IPS-20b (cell line): Measurements from ENCODE around the gene NMNAT3.

Experiments used
- H3K27ac ChIP-seq: one replicate; pipeline ENCODE4 v1.5.1; 2013; ENCODE audit warnings: low read length
- H3K27me3 ChIP-seq: 2 replicates; pipeline ENCODE4 v1.6.1; 2013; ENCODE audit warnings: mild to moderate bottlenecking, low read length, inconsistent platforms; ENCODE audit not compliant: insufficient read depth
- H3K36me3 ChIP-seq: 2 replicates; pipeline ENCODE4 v1.6.1; 2013; ENCODE audit warnings: low read depth, mild to moderate bottlenecking, inconsistent platforms, low read length, moderate library complexity; ENCODE audit not compliant: insufficient read depth
- H3K4me1 ChIP-seq: 2 replicates; pipeline ENCODE4 v1.6.1; 2013; ENCODE audit warnings: mild to moderate bottlenecking, control low read depth, inconsistent platforms, low read length, moderate library complexity; ENCODE audit not compliant: insufficient read depth
- H3K4me3 ChIP-seq: 2 replicates; pipeline ENCODE4 v1.5.1; 2013; ENCODE audit warnings: mild to moderate bottlenecking, low read length, inconsistent platforms
- H3K9ac ChIP-seq: 2 replicates; pipeline ENCODE4 v1.6.1; 2013; ENCODE audit warnings: low read depth, mild to moderate bottlenecking, inconsistent platforms, low read length, moderate library complexity
- H3K9me3 ChIP-seq: 2 replicates; pipeline ENCODE4 v1.6.1; 2013; ENCODE audit warnings: mild to moderate bottlenecking, low read depth, low read length, inconsistent platforms; ENCODE audit not compliant: insufficient read depth

NMNAT3 gene

DNA sequence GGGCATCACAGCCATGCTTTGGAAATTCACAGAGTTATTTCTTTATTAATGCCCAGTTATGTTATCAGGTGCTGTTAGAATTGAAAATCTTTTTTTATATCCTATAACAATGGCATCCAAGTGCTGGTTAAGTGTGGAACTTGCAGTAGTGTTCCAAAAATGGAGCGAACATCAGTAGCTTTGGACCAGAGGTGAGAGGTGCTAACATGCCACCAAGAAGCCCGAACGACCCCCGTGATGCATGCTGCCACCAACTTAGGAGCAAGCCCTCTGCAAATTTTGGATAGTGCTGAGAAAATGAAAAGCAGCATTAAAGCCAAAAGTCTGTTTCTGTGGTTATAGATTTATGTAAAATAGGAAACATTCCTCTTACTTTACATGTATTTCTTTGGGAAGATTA, 163.0 kb downstream of the NMNAT3 start:
- H3K9me3 ChIP-seq: no peaks in the 10 kb centered on the region
- no peaks in the 10 kb centered on the region for H3K4me1 ChIP-seq
- no peaks in the 10 kb centered on the region for H3K27me3 ChIP-seq
- H3K36me3 ChIP-seq: 0 out of 2 replicates have a peak, but pooled peaks cover 3% of the 10 kb centered on the region
- no peak overlapping the region for H3K4me3 ChIP-seq
- H3K9ac ChIP-seq: no peak overlapping the region
- no peak overlapping the region for H3K27ac ChIP-seq
